HUES48 (cell line): ENCODE measurements around the gene HSPH1.
"Not testable (repeated sequence)": the region's sequence is repeated elsewhere in the genome, so short reads cannot be mapped to it uniquely, and the experiment has no call there.

Source experiments
- H3K27ac ChIP-seq: one replicate; pipeline ENCODE4 v1.7.0; 2013; ENCODE audit warnings: low read depth, low read length, inconsistent platforms
- H3K27me3 ChIP-seq: 2 replicates; pipeline ENCODE4 v1.6.1; 2013; ENCODE audit warnings: mild to moderate bottlenecking, low read length; ENCODE audit not compliant: control insufficient read depth, insufficient read depth
- H3K36me3 ChIP-seq: 2 replicates; pipeline ENCODE4 v1.6.1; 2013; ENCODE audit warnings: low read length; ENCODE audit not compliant: control insufficient read depth, insufficient read depth
- H3K4me1 ChIP-seq: 2 replicates; pipeline ENCODE4 v1.6.1; 2013; ENCODE audit warnings: mild to moderate bottlenecking, low read length; ENCODE audit not compliant: control insufficient read depth, insufficient read depth
- H3K4me3 ChIP-seq: 2 replicates; pipeline ENCODE4 v1.5.1; 2013; ENCODE audit warnings: mild to moderate bottlenecking, low read depth, low read length
- H3K9ac ChIP-seq: 2 replicates; pipeline ENCODE4 v1.6.1; 2013; ENCODE audit warnings: mild to moderate bottlenecking, low read depth, low read length, moderate library complexity
- H3K9me3 ChIP-seq: 2 replicates; pipeline ENCODE4 v1.6.1; 2013; ENCODE audit warnings: low read length; ENCODE audit not compliant: control insufficient read depth, insufficient read depth

Gene HSPH1

GRCh38 chr13:31114641-31115040, 47.1 kb downstream of the HSPH1 start:
- Histone ChIP-seq H3K27ac (no peak overlapping the region), H3K27me3 (no peaks in the 10 kb centered on the region), H3K36me3 (no peaks in the 10 kb centered on the region), H3K9me3 (no peaks in the 10 kb centered on the region), H3K4me3 (no peak overlapping the region), H3K4me1 (peaks cover 7% of the 10 kb centered on the region), H3K9ac (no peak overlapping the region)

GRCh38 chr13:31111136-31111535, 50.6 kb downstream of the HSPH1 start:
- no peak overlapping the region for H3K4me3 ChIP-seq
- peaks cover 7% of the 10 kb centered on the region for H3K4me1 ChIP-seq
- H3K27me3 ChIP-seq = no peaks in the 10 kb centered on the region
- H3K9ac ChIP-seq = no peak overlapping the region
- no peaks in the 10 kb centered on the region for H3K36me3 ChIP-seq
- H3K9me3 ChIP-seq = no peaks in the 10 kb centered on the region
- H3K27ac ChIP-seq = no peak overlapping the region

GRCh38 chr13:31110617-31111016, 51.1 kb downstream of the HSPH1 start:
- no peaks in the 10 kb centered on the region for H3K27me3 ChIP-seq
- H3K9ac ChIP-seq = no peak overlapping the region
- H3K4me1 ChIP-seq = peaks cover 3% of the 10 kb centered on the region
- H3K9me3 ChIP-seq = no peaks in the 10 kb centered on the region
- no peak overlapping the region for H3K4me3 ChIP-seq
- H3K27ac ChIP-seq = no peak overlapping the region
- no peaks in the 10 kb centered on the region for H3K36me3 ChIP-seq

GRCh38 chr13:31110169-31110568, 51.5 kb downstream of the HSPH1 start:
- Histone ChIP-seq H3K9me3 (no peaks in the 10 kb centered on the region), H3K27ac (no peak overlapping the region), H3K27me3 (no peaks in the 10 kb centered on the region), H3K4me1 (no peaks in the 10 kb centered on the region), H3K9ac (no peak overlapping the region), H3K36me3 (no peaks in the 10 kb centered on the region), H3K4me3 (no peak overlapping the region)

GRCh38 chr13:31107109-31107508, 54.6 kb downstream of the HSPH1 start:
- Histone ChIP-seq H3K27ac (no peak overlapping the region), H3K4me1 (no peaks in the 10 kb centered on the region), H3K36me3 (no peaks in the 10 kb centered on the region), H3K9me3 (no peaks in the 10 kb centered on the region), H3K9ac (no peak overlapping the region), H3K27me3 (no peaks in the 10 kb centered on the region), H3K4me3 (no peak overlapping the region)

GRCh38 chr13:31105856-31106255, 55.8 kb downstream of the HSPH1 start:
- H3K4me3 ChIP-seq = no peak overlapping the region
- no peak overlapping the region for H3K27ac ChIP-seq
- H3K9me3 ChIP-seq = no peaks in the 10 kb centered on the region
- no peak overlapping the region for H3K9ac ChIP-seq
- no peaks in the 10 kb centered on the region for H3K36me3 ChIP-seq
- no peaks in the 10 kb centered on the region for H3K27me3 ChIP-seq
- H3K4me1 ChIP-seq = peaks cover 3% of the 10 kb centered on the region; the same call in 1 of the 2 replicates

GRCh38 chr13:31105020-31105795, 56.5 kb downstream of the HSPH1 start:
- Histone ChIP-seq H3K4me1 (peaks cover 3% of the 10 kb centered on the region; the same call in 1 of the 2 replicates), H3K9me3 (no peaks in the 10 kb centered on the region), H3K27me3 (no peaks in the 10 kb centered on the region)

GRCh38 chr13:31102905-31103304, 58.8 kb downstream of the HSPH1 start:
- H3K9me3 ChIP-seq = no peaks in the 10 kb centered on the region
- peaks cover 6% of the 10 kb centered on the region for H3K4me1 ChIP-seq
- no peak overlapping the region for H3K9ac ChIP-seq
- H3K27ac ChIP-seq = no peak overlapping the region
- no peaks in the 10 kb centered on the region for H3K27me3 ChIP-seq
- H3K36me3 ChIP-seq = no peaks in the 10 kb centered on the region
- no peak overlapping the region for H3K4me3 ChIP-seq

More at GRCh38 chr13:31105020-31105795, 56.5 kb downstream of the HSPH1 start:
- Histone ChIP-seq H3K36me3 (no peaks in the 10 kb centered on the region), H3K27ac (no peak overlapping the region), H3K9ac (no peak overlapping the region), H3K4me3 (no peak overlapping the region)

- no peaks in the 10 kb centered on the region for H3K27me3 ChIP-seq
- no peak overlapping the region for H3K27ac ChIP-seq
- no peaks in the 10 kb centered on the region for H3K9me3 ChIP-seq
- no peak overlapping the region for H3K4me3 ChIP-seq
- no peak overlapping the region for H3K9ac ChIP-seq
- peaks cover 16% of the 10 kb centered on the region for H3K4me1 ChIP-seq
- no peaks in the 10 kb centered on the region for H3K36me3 ChIP-seq
Measured at GRCh38 chr13:31101472-31102170, 60.1 kb downstream of the HSPH1 start.

- no peaks in the 10 kb centered on the region for H3K27me3 ChIP-seq
- H3K4me3 ChIP-seq = no peak overlapping the region
- no peak overlapping the region for H3K9ac ChIP-seq
- no peak overlapping the region for H3K27ac ChIP-seq
- H3K9me3 ChIP-seq = no peaks in the 10 kb centered on the region
- no peaks in the 10 kb centered on the region for H3K36me3 ChIP-seq
- peaks cover 19% of the 10 kb centered on the region for H3K4me1 ChIP-seq
Measured at GRCh38 chr13:31100721-31101120, 61.0 kb downstream of the HSPH1 start.

GRCh38 chr13:31097911-31098434, 63.7 kb downstream of the HSPH1 start:
- H3K9ac ChIP-seq, H3K9me3 ChIP-seq, H3K4me3 ChIP-seq, H3K27ac ChIP-seq, H3K27me3 ChIP-seq, H3K36me3 ChIP-seq: not testable (repeated sequence)
- H3K4me1 ChIP-seq = peaks cover 24% of the 10 kb centered on the region
